Cardiac muscle cell (in vitro differentiated cells and primary cell): Measurements from ENCODE around the gene TP63. TPM values are rescaled to one million over a fixed set of nuclear protein-coding genes. Genes with fewer than 3 reads are reported as not detected.

Experiments used
- DNase-seq, 2 donors: peaks; one replicate each; pipeline versions ENCODE4 v3.0.0 to v3.0.0-alpha.2; 2010 to 2017; ENCODE audit warnings: low read depth in 1 of 2, low spot score in 1 of 2
- H3K27ac ChIP-seq: fragments of 200-600 bp; sonication (generic); 2 replicates; pipeline ENCODE4 v1.5.1; 2016
- H3K27me3 ChIP-seq: fragments of 200-600 bp; sonication (generic); 2 replicates; pipeline ENCODE4 v1.6.0; 2016; ENCODE audit warnings: control low read depth
- H3K36me3 ChIP-seq: fragments of 200-600 bp; sonication (generic); 2 replicates; pipeline ENCODE4 v1.5.1; 2016; ENCODE audit warnings: control low read depth
- H3K4me1 ChIP-seq: fragments of 200-600 bp; sonication (generic); 2 replicates; pipeline ENCODE4 v1.8.1; 2017; ENCODE audit warnings: low read depth, mild to moderate bottlenecking, mixed run types
- H3K4me3 ChIP-seq: fragments of 200-600 bp; sonication (generic); 2 replicates; pipeline ENCODE4 v1.5.1; 2016; ENCODE audit warnings: mild to moderate bottlenecking
- H3K9me3 ChIP-seq: fragments of 200-600 bp; sonication (generic); 2 replicates; pipeline ENCODE4 v1.5.1; 2017; ENCODE audit warnings: low read depth, mild to moderate bottlenecking, control low read depth
- CTCF ChIP-seq: IDR thresholded peaks from 2 replicates; pipeline ENCODE4 v1.5.1; 2012; ENCODE audit warnings: low read depth, mild to moderate bottlenecking, low read length
- polyA plus RNA-seq: library from polyadenylated mRNA; unstranded; fragments of >200 nt; fragmentation: Nextera tagmentation; extraction: Ambion mirVana; gene quantifications from 2 replicates; pipeline ENCODE4 v1.2.1, GENCODE V29; 2016
- total RNA-seq: library from RNA; depleted of rRNA; stranded (reverse); fragments of >200 nt; gene quantifications from 2 replicates; pipeline ENCODE4 v1.2.3, GENCODE V29; 2016

The TP63 gene
- total and polyA plus RNA-seq, 2 experiments from 2014 or later, result not detected

DNA sequence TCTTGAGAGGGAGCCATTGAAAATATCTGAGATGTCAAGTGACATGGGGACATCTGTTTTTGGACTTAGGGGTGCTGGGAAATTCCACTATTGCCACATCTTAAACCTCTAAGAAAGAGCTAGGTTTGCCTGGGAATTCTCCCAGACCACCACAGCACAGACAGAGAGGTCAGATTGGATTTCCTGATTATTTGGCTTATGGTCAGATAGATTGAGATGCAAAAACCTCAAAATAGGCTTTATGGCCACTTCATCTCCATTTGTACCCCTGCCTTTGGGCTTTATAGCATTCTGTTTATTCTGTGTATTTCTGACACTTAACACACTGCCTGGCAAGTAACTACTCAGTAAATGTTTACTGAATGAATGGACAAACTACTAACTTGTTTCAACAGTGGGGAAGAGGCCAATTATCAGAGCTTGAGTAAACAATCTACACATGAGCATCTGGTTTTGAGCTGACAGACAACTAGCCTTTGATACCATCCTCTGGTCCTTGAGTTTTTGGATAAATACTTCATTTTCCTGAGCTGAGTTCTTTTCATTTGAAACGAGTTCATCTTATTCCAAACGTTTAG is 81.8 kb downstream of the TP63 start:
- H3K36me3 ChIP-seq, result no peaks in the 10 kb centered on the region
- no peaks in the 10 kb centered on the region for H3K27me3 ChIP-seq
- H3K27ac ChIP-seq, result no peak overlapping the region
- TF ChIP-seq CTCF, result no peak
- H3K4me1 ChIP-seq, result no peaks in the 10 kb centered on the region
- no peak overlapping the region for H3K4me3 ChIP-seq
- H3K9me3 ChIP-seq, result no peaks in the 10 kb centered on the region
- DNase-seq, result no peak

DNA sequence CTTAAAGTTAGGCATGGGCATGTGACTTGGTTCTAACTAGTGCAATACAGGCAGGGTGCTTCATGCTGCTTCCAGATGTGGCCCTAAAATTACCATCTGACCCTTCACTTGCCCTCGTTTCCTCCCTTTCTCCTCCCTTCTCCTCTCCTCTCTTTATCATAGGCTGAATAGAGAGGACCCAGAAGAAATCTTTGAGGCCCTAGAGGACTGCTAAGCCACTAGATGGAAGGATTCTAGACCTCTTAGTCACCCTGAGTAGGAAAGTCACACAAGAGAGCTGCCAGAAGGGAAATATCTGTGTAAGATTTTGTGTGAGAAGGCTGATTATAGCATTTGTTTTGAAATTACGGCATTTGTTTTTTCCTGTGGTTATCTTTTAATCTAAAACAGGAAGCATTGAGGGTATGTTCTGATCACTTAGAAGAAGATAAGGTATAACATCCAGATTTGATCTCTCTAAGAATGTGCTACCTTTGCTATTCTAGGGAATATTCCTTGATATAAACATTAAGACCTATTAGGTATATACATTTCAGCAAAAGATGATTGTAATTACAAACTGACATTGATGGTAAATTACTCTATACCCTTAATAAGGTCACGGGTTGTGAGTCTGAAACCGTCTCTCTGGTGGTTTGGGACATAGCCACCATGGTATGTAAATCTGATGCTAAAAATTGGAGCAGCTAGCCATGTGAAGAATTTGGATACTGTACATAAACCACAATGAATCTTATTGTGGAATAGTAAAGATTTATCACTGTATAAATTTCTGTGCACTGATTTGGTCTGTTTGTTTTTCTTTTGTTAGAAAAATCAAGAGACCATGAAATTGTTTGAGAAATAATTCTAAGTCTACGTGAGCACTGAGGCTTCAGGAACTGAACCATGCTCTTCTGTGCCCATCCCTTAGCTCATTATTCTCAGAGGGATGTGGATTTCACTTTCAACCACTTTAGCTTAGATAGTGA is 84.1 kb downstream of the TP63 start:
- no peaks in the 10 kb centered on the region for H3K36me3 ChIP-seq
- H3K9me3 ChIP-seq, result no peaks in the 10 kb centered on the region
- no peaks in the 10 kb centered on the region for H3K4me1 ChIP-seq
- no peak overlapping the region for H3K4me3 ChIP-seq
- no peak overlapping the region for H3K27ac ChIP-seq
- peak in 1 of 2 donors; percentile 65 for DNase-seq
- no peaks in the 10 kb centered on the region for H3K27me3 ChIP-seq
- TF ChIP-seq CTCF, result no peak

GRCh38 chr3:189718215-189718614 is 87.0 kb downstream of the TP63 start:
- H3K27me3 ChIP-seq, result no peaks in the 10 kb centered on the region
- H3K27ac ChIP-seq, result no peak overlapping the region
- H3K9me3 ChIP-seq, result no peaks in the 10 kb centered on the region
- no peak for TF ChIP-seq CTCF
- no peaks in the 10 kb centered on the region for H3K36me3 ChIP-seq
- no peak overlapping the region for H3K4me3 ChIP-seq
- H3K4me1 ChIP-seq, result no peaks in the 10 kb centered on the region
- DNase-seq, result no peak

- Histone ChIP-seq H3K4me1 (no peaks in the 10 kb centered on the region), H3K9me3 (no peaks in the 10 kb centered on the region), H3K36me3 (no peaks in the 10 kb centered on the region), H3K4me3 (no peak overlapping the region), H3K27me3 (no peaks in the 10 kb centered on the region), H3K27ac (no peak overlapping the region)
- no peak for TF ChIP-seq CTCF
- DNase-seq, result no peak
Measured at GRCh38 chr3:189720736-189721417, 89.7 kb downstream of the TP63 start.

GRCh38 chr3:189721873-189722665 is 90.9 kb downstream of the TP63 start:
- Histone ChIP-seq H3K4me1 (no peaks in the 10 kb centered on the region), H3K4me3 (no peak overlapping the region), H3K9me3 (no peaks in the 10 kb centered on the region), H3K27ac (no peak overlapping the region), H3K27me3 (no peaks in the 10 kb centered on the region), H3K36me3 (no peaks in the 10 kb centered on the region)
- TF ChIP-seq CTCF, result no peak
- no peak for DNase-seq
